Nephron progenitor cell (in vitro differentiated cells): Measurements from ENCODE around the gene HOXB1.
A peak's percentile ranks its signal among the peaks of the same experiment; 100 is the strongest.
"Not testable (repeated sequence)": the region's sequence is repeated elsewhere in the genome, so short reads cannot be mapped to it uniquely, and the experiment has no call there.

ENCODE experiments used
- DNase-seq: peaks from one replicate; pipeline ENCODE4 v3.0.0; 2021
- H3K27ac Mint-ChIP-seq: 2 replicates; pipeline ENCODE4 v1.8.0; 2021; ENCODE audit warnings: mild to moderate bottlenecking, moderate library complexity, mixed read lengths
- H3K27me3 Mint-ChIP-seq: 2 replicates; pipeline ENCODE4 v1.8.0; 2021; ENCODE audit warnings: mild to moderate bottlenecking, low read depth, mixed read lengths; ENCODE audit not compliant: poor library complexity
- H3K36me3 Mint-ChIP-seq: 2 replicates; pipeline ENCODE4 v1.8.0; 2021; ENCODE audit warnings: low read depth, mixed read lengths
- H3K4me1 Mint-ChIP-seq: 2 replicates; pipeline ENCODE4 v1.8.0; 2021; ENCODE audit warnings: mixed read lengths
- H3K4me3 Mint-ChIP-seq: 2 replicates; pipeline ENCODE4 v1.8.0; 2021; ENCODE audit warnings: mild to moderate bottlenecking, moderate library complexity, mixed read lengths
- H3K9me3 Mint-ChIP-seq: 2 replicates; pipeline ENCODE4 v1.8.0; 2021; ENCODE audit warnings: mild to moderate bottlenecking, moderate library complexity, mixed read lengths
- CTCF ChIP-seq: fragments of 200-600 bp; sonication (generic); IDR thresholded peaks from 2 replicates; pipeline ENCODE4 v1.5.0; 2021; ENCODE audit warnings: antibody characterized with exemption

The HOXB1 gene

GRCh38 chr17:48540213-48540612, 9.4 kb upstream of the HOXB1 start:
- Mint-ChIP-seq H3K27me3 (peaks cover 6% of the 10 kb centered on the region), H3K4me1 (peaks cover 52% of the 10 kb centered on the region), H3K27ac (peak overlapping the region; percentile 96), H3K9me3 (no peaks in the 10 kb centered on the region), H3K4me3 (peak overlapping the region; percentile 81), H3K36me3 (peaks cover 47% of the 10 kb centered on the region)
- DNase-seq = no peak
- TF ChIP-seq CTCF = no peak

- H3K9me3 Mint-ChIP-seq = no peaks in the 10 kb centered on the region
- peaks cover 48% of the 10 kb centered on the region for H3K4me1 Mint-ChIP-seq
- peak overlapping the region; percentile 90 for H3K27ac Mint-ChIP-seq
- H3K27me3 Mint-ChIP-seq = peaks cover 6% of the 10 kb centered on the region
- peaks cover 46% of the 10 kb centered on the region for H3K36me3 Mint-ChIP-seq
- DNase-seq = no peak
- TF ChIP-seq CTCF = no peak
- peak overlapping the region; percentile 81 for H3K4me3 Mint-ChIP-seq
Observed at GRCh38 chr17:48539177-48539576, 8.4 kb upstream of the HOXB1 start.

- Mint-ChIP-seq H3K4me1 (peaks cover 67% of the 10 kb centered on the region), H3K9me3 (no peaks in the 10 kb centered on the region), H3K27me3 (peaks cover 15% of the 10 kb centered on the region), H3K27ac (no peak overlapping the region), H3K36me3 (peaks cover 29% of the 10 kb centered on the region), H3K4me3 (no peak overlapping the region)
- no peak for TF ChIP-seq CTCF
- DNase-seq = no peak
Observed at GRCh38 chr17:48537316-48537715, 6.5 kb upstream of the HOXB1 start.

- not testable (repeated sequence) for H3K4me3 Mint-ChIP-seq, DNase-seq, H3K27ac Mint-ChIP-seq, H3K9me3 Mint-ChIP-seq, H3K27me3 Mint-ChIP-seq
- peaks cover 17% of the 10 kb centered on the region for H3K36me3 Mint-ChIP-seq
- H3K4me1 Mint-ChIP-seq = peaks cover 74% of the 10 kb centered on the region
Observed at GRCh38 chr17:48535793-48536559, 5.2 kb upstream of the HOXB1 start.

- DNase-seq = peak; percentile 40
- peaks cover 78% of the 10 kb centered on the region for H3K4me1 Mint-ChIP-seq
- peak overlapping the region; percentile 93 for H3K4me3 Mint-ChIP-seq
- peak overlapping the region; percentile 68 for H3K27ac Mint-ChIP-seq
- H3K9me3 Mint-ChIP-seq = no peaks in the 10 kb centered on the region
- peaks cover 10% of the 10 kb centered on the region for H3K36me3 Mint-ChIP-seq
- no peak for TF ChIP-seq CTCF
- peaks cover 11% of the 10 kb centered on the region for H3K27me3 Mint-ChIP-seq
Observed at GRCh38 chr17:48532261-48532660, 1.4 kb upstream of the HOXB1 start.

- H3K36me3 Mint-ChIP-seq = no peaks in the 10 kb centered on the region
- peaks cover 84% of the 10 kb centered on the region for H3K4me1 Mint-ChIP-seq
- peaks cover 11% of the 10 kb centered on the region for H3K27me3 Mint-ChIP-seq
- DNase-seq = peak; percentile 48
- H3K4me3 Mint-ChIP-seq = peak overlapping the region; percentile 93
- H3K9me3 Mint-ChIP-seq = no peaks in the 10 kb centered on the region
- TF ChIP-seq CTCF = no peak
- peak overlapping the region; percentile 100 for H3K27ac Mint-ChIP-seq
Observed at GRCh38 chr17:48530208-48530886, 464 bp downstream of the HOXB1 start.
